Thoracic aorta (tissue), 2 donors: ENCODE measurements around the gene SYTL1. TPM values are rescaled to one million over a fixed set of nuclear protein-coding genes. Genes with fewer than 3 reads are reported as not detected.

Experiments
- ATAC-seq: fragments of 150-250 bp; one replicate; pipeline ENCODE4 v1.8.0; 2017; ENCODE audit warnings: low read depth; ENCODE audit not compliant: insufficient number of reproducible peaks, low FRiP score
- DNase-seq: peaks from one replicate; pipeline ENCODE4 v3.0.0-alpha.2; 2020; ENCODE audit warnings: low spot score
- H3K27ac ChIP-seq, 2 donors: fragments of 200-600 bp; sonication (generic); 1 replicate in 1 of 2; 2 replicates in 1 of 2; pipeline ENCODE4 v1.5.1; 2016; ENCODE audit warnings: mild to moderate bottlenecking in 2 of 2, moderate library complexity in 2 of 2
- H3K27me3 ChIP-seq: fragments of 200-600 bp; sonication (generic); replicated peaks from 2 replicates; pipeline ENCODE4 v1.6.0; 2016; ENCODE audit warnings: mild to moderate bottlenecking; ENCODE audit not compliant: insufficient read depth
- H3K36me3 ChIP-seq: fragments of 200-600 bp; sonication (generic); one replicate; pipeline ENCODE4 v1.5.1; 2016
- H3K4me1 ChIP-seq, 2 donors: fragments of 200-600 bp; sonication (generic); 1 replicate in 1 of 2; 2 replicates in 1 of 2; pipeline versions ENCODE4 v1.5.1 to v1.6.0; 2016; ENCODE audit warnings: low read depth in 2 of 2, mild to moderate bottlenecking in 1 of 2; ENCODE audit not compliant: control insufficient read depth in 1 of 2
- H3K4me3 ChIP-seq: fragments of 200-600 bp; sonication (generic); 2 replicates; pipeline ENCODE4 v1.5.1; 2016; ENCODE audit warnings: mild to moderate bottlenecking
- H3K9me3 ChIP-seq: fragments of 200-600 bp; sonication (generic); 2 replicates; pipeline ENCODE4 v1.5.1; 2016
- CTCF ChIP-seq: fragments of 200-600 bp; sonication (generic); IDR thresholded peaks from one replicate; pipeline ENCODE4 v1.5.1; 2019; ENCODE audit warnings: antibody characterized with exemption
- total RNA-seq, 2 donors: library from RNA; depleted of rRNA; stranded (reverse); fragments of >200 nt; gene quantifications; one replicate each; pipeline versions ENCODE4 v1.1.0 to v1.2.3, GENCODE V29; 2016

SYTL1 gene
- total RNA-seq, 2 donors from 2014 or later, result 4.1 to 5.5 TPM

- no peaks in the 10 kb centered on the region for H3K9me3 ChIP-seq
- no peak overlapping the region for H3K4me3 ChIP-seq
- TF ChIP-seq CTCF, result no peak
- H3K27ac ChIP-seq, result no peak overlapping the region
- ATAC-seq (no peak), DNase-seq (no peak)
- no peaks in the 10 kb centered on the region for H3K27me3 ChIP-seq
- no peaks in the 10 kb centered on the region for H3K36me3 ChIP-seq
- peaks cover 11 to 25% of the 10 kb centered on the region in 2 donors for H3K4me1 ChIP-seq
Observed at GRCh38 chr1:27393641-27394281, 51.9 kb downstream of the SYTL1 start.

GRCh38 chr1:27394282-27394658, 52.4 kb downstream of the SYTL1 start:
- DNase-seq (no peak), ATAC-seq (no peak)
- Histone ChIP-seq H3K4me1 (peaks cover 11 to 25% of the 10 kb centered on the region in 2 donors), H3K27ac (no peak overlapping the region), H3K9me3 (no peaks in the 10 kb centered on the region), H3K36me3 (no peaks in the 10 kb centered on the region), H3K4me3 (no peak overlapping the region), H3K27me3 (no peaks in the 10 kb centered on the region)
- TF ChIP-seq CTCF, result no peak

GRCh38 chr1:27394925-27395324, 53.1 kb downstream of the SYTL1 start:
- Histone ChIP-seq H3K4me3 (no peak overlapping the region), H3K27ac (no peak overlapping the region), H3K9me3 (no peaks in the 10 kb centered on the region), H3K4me1 (peaks cover 11 to 25% of the 10 kb centered on the region in 2 donors), H3K27me3 (no peaks in the 10 kb centered on the region), H3K36me3 (no peaks in the 10 kb centered on the region)
- no peak for ATAC-seq
- no peak for TF ChIP-seq CTCF
- DNase-seq, result no peak

- Histone ChIP-seq H3K4me1 (peaks cover 11 to 25% of the 10 kb centered on the region in 2 donors), H3K27me3 (no peaks in the 10 kb centered on the region), H3K27ac (no peak overlapping the region), H3K36me3 (no peaks in the 10 kb centered on the region), H3K4me3 (no peak overlapping the region), H3K9me3 (no peaks in the 10 kb centered on the region)
- peak; percentile 95 for TF ChIP-seq CTCF
- DNase-seq (no peak), ATAC-seq (no peak)
Observed at GRCh38 chr1:27395441-27396195, 53.8 kb downstream of the SYTL1 start.

DNA sequence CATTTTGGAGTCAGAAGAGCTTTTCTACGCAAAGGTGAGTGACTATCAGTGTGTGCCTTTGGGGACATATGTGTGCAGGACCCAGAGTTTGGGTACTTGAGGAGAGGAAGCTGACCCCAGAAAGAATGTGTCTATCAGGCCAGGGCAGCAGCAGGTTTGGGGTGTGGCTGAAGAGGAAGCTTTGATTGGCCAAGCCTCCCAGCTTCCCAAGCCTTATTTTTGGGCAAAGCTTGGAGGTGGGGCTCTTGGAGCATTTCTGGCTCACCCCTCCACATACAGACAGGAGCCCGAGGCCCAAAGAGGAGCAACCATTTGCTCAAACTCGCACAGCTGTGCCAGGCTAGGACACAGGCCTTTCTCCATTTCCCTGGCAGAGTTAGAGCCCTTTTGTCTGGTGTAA, 55.3 kb downstream of the SYTL1 start:
- H3K27me3 ChIP-seq, result no peaks in the 10 kb centered on the region
- no peaks in the 10 kb centered on the region for H3K36me3 ChIP-seq
- H3K9me3 ChIP-seq, result no peaks in the 10 kb centered on the region
- no peak overlapping the region for H3K4me3 ChIP-seq
- ATAC-seq (no peak), DNase-seq (no peak)
- no peak for TF ChIP-seq CTCF
- peaks cover 2 to 24% of the 10 kb centered on the region in 2 donors for H3K4me1 ChIP-seq
- no peak overlapping the region for H3K27ac ChIP-seq
